NCI-H524 treated with DMSO at 0.1 percent for 48 hours (cell line): ENCODE measurements around the gene POM121L2.

Source experiments
- DNase-seq: peaks from one replicate; lab custom pipeline; 2025; lab: John Stamatoyannopoulos, UW

The POM121L2 gene

DNA sequence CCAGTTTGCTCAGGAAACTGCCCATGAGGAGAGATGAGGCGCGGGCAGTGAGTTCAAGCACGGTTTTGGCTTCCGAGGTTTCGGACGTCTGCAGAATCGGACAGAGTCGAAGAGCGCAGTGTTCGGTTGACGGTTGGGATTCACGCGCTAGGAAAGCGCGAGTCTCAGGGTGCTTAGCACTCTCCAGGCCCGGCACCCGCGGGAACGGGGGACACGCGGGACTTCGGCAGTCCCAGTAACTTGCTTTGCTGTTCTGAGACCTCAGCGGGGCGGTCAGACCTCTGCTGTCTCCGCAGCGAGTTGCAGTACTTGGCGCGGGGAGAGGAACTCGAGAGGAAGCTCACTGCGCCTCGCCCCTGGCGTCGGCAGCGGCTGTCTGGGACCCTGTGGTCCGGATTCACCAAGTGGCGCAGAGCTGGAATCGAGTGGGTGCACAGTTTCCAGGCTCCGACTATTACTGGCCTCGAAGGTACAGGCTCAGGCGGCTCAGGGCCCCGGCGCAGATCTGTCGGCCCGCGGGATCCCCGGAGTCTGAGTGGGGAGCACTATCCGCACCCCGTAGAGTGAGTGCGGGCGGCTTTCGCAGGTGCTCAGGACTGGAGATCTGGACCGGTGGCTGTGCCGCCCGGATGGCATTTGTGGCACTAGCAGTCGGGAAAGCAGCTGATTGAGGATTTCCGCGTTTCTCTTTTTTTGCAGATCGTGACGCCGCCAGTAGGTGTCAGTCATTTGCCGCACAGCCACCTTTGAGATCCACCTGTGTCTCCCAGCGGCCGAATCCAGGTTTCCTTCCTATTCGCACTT lies at the start of gene POM121L2:
Gene POM121L2, minus strand, starts transcription at position 128 of the 804 bp plus-strand sequence. Its CDS starts 103 bp downstream, at position 25.
- peak; percentile 62 for DNase-seq

DNA sequence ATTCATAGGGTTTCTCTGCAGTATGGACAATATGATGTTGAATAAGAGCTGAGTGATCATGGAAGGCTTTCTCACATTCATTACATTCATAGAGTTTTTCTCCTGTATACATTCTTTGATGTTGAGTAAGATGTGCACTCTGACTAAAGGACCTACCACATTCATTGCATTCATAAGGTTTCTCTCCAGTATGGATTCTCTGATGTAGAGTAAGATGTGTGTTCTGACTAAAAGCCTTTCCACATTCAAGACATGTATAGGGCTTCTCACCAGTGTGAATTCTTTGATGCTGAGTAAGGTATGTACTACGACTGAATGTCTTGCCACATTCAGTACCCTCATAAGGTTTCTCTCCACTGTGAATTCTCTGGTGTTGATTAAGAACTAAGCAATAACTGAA lies 47.2 kb upstream of the POM121L2 start:
- no peak for DNase-seq

DNA sequence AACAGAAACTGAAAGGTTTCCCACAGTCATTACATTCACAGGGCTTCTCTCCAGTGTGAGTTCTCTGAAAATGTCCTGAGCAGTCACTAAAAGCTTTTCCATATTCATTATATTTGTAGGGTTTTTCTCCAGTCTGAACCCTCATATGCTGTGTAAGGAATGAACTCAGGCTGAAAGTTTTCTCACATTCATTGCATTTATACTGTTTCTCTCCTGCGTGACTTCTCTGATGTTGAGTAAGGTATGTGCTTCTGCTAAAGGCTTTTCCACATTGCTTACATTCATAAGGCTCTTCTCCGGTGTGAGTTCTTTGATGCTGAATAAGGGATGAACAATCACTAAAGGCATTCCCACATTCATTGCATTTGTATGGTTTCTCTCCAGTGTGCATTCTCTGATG lies 46.7 kb upstream of the POM121L2 start:
- DNase-seq = no peak

DNA sequence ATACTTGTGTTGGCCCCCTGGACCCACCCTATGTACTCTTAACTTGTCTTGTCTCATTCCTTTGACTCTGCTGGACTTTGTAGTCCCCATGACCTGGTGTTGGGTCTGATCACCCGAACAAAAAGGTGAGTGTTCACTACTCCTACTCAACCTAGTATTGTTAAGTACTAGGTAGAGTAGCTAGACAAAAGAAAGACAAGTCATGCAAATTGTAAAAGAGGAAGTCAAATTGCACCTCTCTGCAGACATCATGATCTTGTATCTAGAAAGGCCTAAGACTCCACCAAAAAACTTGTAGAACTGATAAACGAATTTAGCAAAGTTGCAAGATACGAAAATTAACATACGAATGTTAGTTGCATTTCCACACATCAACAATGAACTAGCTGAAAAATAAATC lies 40.8 kb upstream of the POM121L2 start:
- DNase-seq = no peak

DNA sequence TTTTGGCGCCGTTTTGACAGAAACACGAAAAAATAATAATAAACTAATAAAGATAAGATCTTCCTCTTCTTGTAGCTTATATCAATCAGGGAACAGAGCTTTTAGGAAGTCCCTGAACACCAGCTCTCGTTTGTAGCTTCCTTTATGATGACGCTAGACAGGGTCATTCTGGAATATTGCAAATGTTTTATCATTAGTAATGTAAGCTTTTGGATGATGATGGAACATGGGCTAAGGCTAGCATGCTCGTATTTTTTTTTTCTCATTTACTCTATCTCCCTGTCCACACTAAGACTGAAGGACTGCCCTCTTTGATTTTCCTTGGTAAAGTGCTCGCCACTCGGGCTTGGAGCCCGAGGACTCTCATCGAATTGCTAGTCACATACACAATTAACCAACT lies 22.1 kb upstream of the POM121L2 start:
- DNase-seq = no peak

DNA sequence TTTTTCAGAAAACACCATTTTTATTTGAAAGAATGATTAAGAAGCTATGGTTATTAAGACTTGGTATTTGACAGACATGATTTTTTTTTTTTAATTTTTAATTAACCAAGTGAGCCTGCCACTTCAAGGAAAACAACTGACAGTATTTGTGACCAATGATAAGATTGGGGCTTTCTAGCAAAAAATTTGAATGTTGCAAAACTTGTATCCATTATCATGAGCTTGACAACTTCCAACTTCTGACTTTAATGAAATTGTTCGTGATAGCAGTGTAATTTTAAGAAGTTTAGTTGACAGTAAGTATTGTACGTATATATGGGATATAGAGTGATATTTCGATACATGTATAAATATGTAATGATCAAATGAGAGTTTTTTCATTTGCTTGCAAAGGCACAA lies 21.6 kb upstream of the POM121L2 start:
- DNase-seq = no peak

DNA sequence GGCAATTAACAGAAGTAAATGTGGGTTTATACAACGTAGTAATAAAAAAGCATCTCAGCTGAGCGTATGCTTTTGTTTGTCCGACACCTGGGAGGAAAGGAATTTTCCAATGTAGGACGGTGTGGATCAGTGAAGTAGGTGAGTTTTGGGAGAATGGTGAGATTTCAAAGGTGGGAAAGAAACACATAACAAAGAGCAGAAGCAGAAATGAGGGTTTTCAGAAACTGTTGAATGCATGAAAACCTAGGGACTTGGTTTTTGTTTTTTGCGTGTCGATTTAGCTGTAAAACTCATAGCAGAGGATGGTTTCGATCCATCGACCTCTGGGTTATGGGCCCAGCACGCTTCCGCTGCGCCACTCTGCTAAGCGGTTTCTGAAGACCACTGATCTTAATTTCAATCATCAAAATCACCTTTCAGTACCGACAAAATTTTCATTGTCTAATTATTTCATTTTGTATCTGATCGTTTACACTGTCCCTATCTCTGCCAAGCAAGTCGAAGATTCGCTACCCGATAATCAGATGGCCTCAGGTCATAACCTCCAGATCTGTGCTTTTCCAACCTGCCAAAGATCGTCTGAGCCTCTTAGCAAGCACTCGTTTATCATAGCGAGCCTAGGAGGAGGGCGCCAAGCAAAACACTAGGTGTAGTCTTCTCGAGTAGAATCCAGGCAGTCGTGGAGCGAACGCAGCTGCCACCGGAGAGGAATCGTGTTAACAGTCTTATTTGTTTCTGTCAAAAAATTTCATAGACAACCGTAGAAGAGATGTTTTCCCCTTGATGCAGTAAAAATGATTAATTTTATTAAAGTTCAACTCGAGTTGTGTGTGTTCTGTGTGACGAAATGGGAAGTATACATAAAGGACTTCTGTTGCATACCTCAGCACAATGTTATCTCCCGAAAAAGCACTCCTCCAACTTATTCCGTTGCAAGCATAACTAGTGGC lies 20.9 kb upstream of the POM121L2 start:
- peak; percentile 50 for DNase-seq

DNA sequence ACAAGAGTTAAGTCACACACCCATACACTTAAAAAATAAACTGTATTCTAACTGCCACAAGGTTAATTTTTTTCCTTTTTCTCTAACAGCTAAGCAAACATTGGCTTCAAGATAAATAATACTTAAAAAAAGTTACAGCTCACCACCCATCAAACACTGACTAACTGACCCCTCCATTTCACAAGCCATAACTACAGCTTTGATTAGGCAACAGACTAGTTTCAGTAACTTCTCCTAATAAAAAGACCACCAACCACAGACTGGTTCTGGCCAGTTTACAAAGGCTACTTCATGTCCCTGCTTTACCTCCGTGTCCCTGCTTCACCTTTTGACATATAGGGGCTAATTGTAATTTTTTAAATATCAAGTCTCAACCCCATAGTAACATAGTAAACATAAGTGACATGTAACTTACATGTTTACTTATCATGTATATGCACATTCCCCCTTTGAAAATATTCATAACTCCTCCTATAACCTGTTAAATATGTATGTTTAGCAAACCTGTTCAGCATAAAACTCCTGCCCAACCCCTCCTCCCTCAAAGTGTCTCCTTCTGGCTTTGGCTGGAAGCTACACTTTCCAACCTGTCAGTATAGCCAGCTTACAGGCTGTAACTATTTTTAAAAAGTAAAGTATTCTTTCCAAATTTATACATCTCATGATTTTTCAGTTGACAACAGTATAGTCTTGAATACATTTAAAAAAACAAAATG lies 15.1 kb upstream of the POM121L2 start:
- DNase-seq = no peak

DNA sequence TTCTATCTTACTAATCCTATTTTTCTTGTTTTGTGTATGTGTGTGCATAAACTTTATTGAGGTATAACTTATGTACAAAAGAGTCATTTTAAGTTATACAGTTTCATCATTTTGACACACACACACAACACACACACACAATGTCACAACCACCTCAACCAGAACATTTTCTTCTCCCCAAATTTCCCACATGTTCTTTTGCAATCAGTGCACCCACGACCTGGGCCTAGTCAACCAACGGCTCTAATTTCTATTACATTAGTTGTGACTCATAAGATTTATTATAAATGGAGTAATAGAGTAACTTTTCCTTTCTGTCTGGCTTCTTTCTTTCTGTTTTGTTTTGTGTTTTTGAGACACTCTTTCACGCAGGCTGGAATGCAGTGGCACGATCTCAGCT lies 9.8 kb upstream of the POM121L2 start:
- DNase-seq = no peak

DNA sequence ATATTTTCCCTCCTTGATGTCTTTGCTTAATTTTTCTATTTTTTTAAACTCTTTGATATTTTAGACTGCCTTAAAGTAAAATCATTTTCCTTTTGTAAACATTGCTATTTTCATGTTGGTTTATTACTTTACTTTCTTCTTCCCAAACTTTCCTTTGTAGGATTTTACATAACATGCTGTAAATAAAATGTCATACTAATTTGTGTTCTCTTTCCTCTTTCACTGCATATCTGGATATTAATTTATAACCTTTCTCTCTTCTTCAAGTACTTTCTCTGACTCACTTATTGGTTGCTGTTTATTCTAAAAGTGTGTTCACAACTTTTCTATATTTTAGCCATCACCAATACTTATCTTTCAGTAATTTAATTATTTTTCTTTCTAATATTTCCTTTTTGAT lies 9.3 kb upstream of the POM121L2 start:
- no peak for DNase-seq

DNA sequence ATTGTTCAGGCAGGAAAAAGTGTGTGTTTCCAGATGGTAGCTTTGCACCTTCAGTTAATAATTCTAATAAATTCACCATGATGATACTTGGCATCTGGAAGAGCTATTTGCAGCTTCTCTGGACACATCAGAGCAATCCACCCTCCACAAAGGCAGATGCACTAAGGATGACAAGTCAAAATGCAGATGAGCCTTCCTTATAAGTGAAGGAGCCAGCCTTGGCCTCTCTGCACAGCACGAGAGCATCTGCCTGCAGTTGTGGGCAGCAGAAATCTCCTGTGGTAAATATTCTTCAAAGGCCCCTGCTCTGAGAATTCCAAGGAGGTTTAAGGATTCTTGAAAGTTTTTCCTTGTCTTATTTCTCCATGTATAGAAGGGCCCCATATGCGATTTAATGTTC lies 6.9 kb upstream of the POM121L2 start:
- no peak for DNase-seq

DNA sequence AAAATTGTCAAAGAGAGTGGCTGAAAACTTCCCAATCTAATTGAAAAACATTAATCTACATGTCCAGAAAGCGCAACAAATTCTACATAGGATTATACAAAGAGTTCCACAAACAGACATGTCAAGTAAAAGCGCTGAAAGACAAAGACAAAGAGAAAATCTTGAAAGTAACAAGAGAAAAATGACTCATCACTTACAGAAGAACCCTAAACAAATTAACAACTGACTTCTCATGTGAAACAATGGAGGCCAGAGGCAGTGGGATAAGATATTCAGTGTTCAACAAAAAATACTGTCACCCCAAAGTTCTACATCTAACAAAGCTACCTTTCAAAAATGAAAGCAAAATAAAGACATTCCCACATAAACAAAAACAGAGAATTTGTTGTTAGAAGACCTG lies 2.0 kb upstream of the POM121L2 start:
- DNase-seq = no peak

DNA sequence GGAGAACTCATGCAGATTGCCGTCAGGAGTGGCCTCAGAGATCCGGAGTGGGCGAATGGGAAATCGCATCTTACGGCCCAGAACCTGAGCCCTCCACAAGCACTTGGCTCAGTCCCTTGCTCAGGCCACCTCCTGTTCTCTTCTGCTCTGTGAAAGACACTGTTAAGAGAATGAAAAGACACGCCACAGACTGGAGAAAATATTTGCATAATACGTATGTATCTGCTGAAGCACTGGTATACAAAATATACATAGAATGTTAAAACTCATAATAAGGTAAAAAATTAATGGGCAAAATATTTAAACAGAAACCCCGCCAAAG lies 838 bp upstream of the POM121L2 start:
- DNase-seq = no peak

DNA sequence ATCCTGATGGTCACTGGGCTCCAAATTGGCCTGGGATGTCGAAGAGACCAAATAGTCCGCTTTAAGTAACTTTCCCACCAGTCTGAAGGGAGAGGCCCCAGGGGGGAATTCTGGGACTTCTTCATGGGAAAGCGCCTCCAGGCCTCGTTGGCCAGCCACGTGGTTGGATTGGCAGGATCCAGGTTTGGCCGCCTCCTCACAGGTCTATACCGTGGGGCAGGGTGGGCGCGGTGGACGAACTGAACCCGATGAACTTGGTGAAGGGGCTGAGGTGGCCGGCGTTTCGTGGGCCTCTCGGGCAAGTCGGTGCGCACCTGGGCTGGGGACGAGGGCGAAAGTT lies 297 bp downstream of the POM121L2 start:
- no peak for DNase-seq

DNA sequence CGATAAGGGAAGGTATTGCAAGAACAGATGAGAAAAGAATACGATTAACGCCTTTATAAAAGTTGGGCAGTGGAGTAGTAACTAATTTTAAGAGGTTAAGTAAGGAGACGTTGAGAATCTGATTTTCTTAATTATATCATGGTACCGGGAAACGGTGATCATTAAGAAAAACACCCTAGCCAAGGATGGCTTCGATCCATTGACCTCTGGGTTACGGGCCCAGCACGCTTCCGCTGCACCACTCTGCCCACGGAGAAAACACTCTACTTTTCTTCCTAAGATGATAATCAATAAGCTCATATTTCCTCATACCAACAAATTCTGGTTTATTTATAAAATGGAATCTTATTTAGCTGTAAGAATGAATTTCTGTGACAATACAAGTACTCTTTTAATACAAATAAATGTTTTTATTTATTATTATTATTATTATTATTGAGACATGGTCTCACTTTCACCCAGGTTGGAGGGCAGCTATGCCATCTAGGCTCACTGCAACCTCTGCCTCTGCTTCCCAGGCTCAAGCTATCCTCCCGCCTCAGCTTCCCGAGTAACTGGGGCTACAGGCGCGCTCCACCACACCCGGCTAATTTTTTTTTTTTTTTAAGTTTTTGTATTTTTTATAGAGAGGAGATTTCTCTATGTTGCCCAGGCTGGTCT lies 8.3 kb downstream of the POM121L2 start:
- no peak for DNase-seq

DNA sequence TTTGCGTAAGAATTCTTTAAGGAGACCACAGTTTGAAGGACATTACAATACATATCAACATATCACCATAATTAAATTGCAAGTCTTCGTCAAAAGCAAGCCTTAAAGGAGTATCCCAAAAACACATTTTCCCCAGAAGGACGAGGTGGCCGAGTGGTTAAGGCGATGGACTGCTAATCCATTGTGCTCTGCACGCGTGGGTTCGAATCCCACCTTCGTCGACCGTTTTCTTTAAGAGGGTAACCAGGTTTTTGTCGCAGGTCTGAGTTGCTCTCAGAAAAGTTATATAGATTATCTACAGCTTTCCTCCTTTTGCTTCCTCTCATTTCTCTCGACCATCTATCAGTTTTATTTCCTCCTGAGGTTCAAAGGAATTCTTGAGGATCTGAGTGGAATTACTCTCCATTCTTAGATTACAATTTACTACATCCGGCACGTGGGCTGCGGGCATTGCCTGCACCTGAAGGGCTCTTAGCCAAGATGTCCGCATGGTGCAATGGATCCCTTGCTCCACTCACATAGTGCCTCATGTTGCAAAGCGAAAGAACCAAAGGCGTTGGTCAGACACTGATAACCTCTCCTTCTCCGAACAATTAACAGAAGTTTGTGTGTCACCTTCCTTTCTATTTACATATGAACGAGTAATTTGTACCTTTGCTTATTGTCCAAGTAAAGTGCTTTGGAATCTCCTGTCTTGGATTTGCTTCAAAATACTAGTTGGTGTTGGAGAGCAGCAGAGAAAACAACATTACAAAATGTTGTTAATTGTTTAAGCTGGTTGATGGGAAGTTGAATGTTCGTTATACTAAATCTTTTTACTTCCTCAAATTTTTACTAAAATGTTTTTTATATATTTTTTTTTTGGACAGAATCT lies 14.0 kb downstream of the POM121L2 start:
- DNase-seq = no peak

DNA sequence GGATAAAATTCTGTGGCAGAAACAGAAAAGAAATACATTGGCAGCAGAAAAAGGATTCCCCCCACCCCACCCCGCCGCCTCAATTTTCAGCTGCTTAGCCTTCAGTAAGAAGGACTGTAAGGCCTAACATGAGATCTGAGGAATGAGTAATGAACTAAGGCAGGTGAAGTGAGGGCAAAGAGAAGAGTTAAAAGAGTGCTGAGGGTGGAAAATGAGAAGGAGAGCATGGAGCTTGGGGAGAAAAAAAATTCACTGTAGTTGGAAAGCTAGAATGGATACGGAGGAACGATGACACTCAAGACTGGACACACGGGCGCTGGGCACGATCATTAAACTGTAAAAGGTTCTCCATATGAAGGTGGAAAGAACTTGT lies 14.6 kb downstream of the POM121L2 start:
- no peak for DNase-seq

DNA sequence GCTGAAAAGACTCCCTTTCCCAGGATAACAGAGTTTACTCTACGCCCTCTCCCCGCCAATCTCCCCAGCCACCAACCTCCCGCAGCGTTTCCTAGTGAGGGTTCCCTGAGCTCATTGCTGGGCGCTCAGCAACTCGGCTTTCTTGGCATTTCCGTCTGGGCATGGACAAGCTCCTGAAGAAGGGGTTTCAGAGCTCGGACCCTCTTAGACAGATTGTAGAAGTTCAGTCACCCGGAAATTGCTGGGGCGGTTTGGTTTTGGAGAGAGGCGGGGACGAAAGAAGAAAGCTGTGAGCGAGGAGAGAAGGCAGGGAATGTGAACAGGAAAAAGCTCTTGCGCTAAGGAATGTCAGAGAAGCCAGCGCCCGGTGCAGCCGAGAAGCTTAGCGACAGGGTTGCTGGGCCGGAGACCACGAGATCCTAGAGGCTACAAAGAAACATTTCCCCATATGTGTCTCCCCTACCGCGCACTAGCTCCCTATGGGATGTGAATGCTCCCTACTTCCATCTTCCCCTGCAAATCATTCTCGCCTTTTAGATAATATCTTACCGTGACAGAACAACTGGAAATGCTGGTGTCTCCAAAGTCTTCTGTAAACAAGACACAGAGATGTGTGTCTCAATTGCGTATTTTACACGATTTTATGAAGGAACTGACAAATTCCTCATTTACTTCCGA lies 15.8 kb downstream of the POM121L2 start:
- peak; percentile 62 for DNase-seq

DNA sequence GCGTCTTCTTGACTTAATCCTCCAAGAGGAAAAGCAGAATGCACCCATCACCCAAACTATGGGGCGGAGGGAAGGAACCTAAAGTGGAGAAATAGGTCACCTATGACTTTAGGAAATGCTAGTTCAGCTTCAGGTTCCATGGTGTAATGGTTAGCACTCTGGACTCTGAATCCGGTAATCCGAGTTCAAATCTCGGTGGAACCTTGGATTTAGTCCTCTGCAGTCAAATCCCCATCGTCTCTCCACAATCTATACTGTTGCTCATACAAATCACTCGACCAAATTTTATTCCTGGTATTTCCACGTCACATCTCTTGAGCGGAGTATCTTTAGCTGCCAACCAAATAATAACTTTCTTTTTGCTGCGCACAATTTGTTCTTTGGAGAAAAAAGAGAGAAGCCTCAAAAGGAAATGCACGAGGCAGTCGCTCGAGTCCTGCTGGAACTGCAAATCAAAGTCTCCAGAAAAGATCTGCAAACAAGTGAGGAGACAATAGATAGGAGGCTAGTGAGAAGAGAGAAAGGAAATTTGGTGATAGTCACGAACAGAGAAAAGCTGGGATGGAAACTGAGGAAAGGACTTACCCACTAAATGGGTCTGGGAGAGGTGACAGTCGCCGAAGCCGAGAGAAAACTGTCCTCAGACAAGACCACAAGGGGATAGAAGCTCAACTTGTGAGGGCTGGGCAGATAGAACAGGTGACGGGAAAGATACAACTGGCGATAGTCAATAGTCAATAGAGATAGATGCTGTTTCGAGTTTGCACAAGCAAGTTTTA lies 16.6 kb downstream of the POM121L2 start:
- DNase-seq = peak; percentile 29

DNA sequence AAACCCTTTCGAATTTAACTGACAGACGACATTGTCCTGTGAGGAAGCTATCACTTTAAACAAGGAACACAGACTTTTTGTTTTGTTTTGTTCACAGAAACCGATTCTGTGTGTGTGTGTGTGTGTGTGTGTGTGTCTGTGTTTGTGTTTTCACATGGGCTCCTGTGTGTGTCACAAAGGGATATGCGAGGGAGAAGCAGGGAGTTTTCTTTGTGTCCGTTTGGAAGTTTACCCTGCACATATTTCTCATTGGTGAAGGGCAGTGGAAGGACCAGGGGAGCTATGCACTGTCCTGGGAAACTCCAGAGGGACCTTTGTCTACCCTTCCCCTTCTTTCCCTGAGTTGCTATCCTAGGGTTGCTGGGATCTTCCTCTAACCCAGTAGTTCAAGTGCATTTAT lies 17.7 kb downstream of the POM121L2 start:
- no peak for DNase-seq
